GM10266 (cell line): ENCODE measurements around the gene SIK1.
"Not testable (repeated sequence)": the region's sequence is repeated elsewhere in the genome, so short reads cannot be mapped to it uniquely, and the experiment has no call there.

Source experiments
- DNase-seq: peaks from one replicate; pipeline ENCODE4 v3.0.0; 2012; ENCODE audit errors: extremely low spot score
- CTCF ChIP-seq: IDR thresholded peaks from 2 replicates; pipeline ENCODE4 v1.5.1; 2012; ENCODE audit warnings: mild to moderate bottlenecking, low read depth; ENCODE audit not compliant: control insufficient read depth, insufficient read depth; ENCODE audit errors: missing control alignments

SIK1 gene

GRCh38 chr21:43426404-43427241, at the start of gene SIK1:
Gene SIK1, minus strand, starts transcription at chr21:43427131. Its CDS starts 953 bp downstream, at chr21:43426178.
- not testable (repeated sequence) for DNase-seq

DNA sequence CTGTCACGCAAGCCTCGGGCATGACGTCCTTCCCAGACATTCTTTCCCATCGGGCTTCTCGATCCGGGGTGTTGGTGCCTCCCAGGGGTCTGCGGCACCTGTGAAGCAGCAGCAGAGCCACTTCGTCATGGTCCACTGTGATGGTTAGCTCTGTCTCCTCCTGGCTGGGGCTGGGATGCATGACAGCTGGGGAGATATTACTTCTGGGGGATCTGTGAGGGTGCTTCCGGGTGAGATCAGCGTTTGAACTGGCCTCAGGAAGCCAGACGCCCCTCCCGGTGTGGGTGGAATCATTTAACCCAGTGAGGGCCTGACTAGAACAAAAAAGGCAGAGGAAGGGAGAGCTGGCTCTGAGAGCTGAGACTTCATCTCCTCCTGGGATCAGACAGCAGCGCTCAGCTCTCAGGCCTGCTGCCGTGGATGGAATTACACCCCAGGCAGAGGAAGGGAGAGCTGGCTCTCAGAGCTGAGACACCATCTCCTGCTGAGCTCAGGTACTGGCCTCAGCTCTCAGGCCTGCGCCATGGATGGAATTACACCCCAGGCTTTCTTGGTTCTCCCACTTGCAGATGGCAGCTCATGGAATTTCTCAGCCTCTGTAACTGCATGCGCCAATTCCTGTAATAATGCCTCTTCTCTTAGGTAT, 44.8 kb upstream of the SIK1 start:
- not testable (repeated sequence) for DNase-seq

GRCh38 chr21:43469719-43470458, 43.0 kb upstream of the SIK1 start:
- not testable (repeated sequence) for DNase-seq

GRCh38 chr21:43467785-43468184, 40.9 kb upstream of the SIK1 start:
- no peak for DNase-seq
- TF ChIP-seq CTCF: no peak

GRCh38 chr21:43465159-43465558, 38.2 kb upstream of the SIK1 start:
- not testable (repeated sequence) for DNase-seq

GRCh38 chr21:43463498-43464261, 36.7 kb upstream of the SIK1 start:
- not testable (repeated sequence) for DNase-seq

- DNase-seq: not testable (repeated sequence)
These were observed 36.0 kb upstream of the SIK1 start for GRCh38 chr21:43462932-43463331.

DNA sequence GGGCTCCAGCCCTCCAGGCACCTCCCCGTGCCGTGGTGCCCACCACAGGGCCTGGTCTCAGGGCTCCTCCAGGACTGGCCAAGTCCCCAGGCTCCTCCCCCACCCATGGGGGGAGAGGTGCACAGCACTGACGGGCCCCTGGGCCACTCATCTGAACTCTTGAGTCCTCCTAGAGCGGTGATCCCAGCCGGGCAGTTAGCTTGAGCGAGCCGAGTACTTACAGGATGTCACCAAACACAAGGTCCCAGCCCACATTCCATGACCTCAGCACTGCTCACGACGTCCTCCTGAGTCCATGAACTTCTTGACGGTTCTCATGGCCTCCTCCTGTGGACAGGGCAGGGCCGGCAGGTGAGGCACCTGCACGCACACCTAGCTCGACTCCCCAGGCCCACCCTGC, 33.5 kb upstream of the SIK1 start:
- DNase-seq: not testable (repeated sequence)

- not testable (repeated sequence) for DNase-seq
These were observed 32.1 kb upstream of the SIK1 start for GRCh38 chr21:43458995-43459394.

DNA sequence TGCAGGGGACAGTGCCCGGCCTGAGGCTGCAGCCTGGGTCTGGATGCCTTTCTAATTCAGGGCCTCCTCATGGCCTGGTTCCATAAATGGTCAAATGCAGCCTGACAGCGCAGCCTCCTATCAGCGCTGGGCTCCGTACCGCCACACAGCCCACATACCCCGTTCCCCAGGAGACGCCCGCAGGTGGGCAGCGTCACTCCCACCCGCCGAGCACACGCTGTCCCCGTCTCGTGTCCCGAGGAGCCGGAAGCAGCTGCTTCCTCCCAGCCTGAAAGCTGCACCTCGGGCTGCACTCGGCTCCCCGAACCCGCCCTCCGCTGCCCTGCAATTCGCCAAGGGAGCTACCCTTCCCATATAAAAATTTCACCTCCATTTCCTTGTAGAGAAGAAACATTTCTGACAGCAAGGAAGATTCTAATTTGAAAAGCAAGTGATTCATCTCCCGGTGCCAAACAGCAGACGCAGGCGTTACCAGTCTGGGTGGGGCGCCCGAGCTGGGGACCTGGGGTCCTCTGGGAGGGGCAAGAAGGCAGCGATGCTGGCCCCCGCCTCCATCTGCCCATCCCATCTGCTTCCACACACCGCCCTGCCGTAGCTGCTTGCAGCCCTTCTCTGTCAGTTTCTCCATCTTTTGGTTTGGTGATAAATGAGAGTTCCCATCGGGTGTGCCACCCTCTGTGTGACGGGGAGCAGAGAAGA, 29.8 kb upstream of the SIK1 start:
- not testable (repeated sequence) for DNase-seq

DNA sequence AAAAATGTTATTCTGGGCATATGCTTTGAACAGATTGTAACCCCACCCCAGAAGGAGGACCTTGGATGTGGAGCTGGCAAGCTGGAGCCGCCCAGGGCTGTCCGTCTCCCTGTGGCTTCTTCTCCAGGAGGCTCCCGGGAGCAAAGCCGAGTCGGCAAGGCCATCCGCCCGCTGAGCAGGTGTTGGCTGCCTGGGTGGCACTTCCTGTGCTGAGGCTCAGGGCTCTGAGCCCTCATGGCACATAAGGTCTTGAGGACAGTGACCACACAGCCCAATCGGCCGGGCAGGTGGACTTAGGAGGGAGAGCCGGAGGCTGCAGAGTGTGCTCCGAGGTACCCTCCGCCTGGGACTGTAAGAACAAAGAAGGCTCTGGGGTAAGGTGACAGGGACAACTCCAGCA, 28.8 kb upstream of the SIK1 start:
- DNase-seq: not testable (repeated sequence)

DNA sequence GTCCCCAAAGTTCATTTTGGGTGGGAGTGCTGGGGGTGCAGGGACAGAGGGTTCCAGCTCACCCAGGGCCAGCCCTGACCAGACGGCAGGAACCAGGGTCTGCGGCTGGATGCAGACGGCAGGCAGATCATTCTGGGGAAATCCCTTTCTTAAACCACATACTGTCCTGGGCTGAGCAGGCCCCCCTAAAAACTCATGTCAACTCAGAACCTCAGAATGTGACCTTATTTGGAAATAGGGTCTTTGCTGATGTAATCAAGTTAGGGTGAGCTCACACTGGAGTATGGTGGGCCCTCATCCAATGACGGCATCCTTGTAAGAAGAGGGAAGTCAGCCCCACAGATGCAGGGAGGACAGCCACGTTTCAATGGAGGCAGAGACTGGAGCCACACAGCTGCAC, 27.2 kb upstream of the SIK1 start:
- not testable (repeated sequence) for DNase-seq

- not testable (repeated sequence) for DNase-seq
These were observed 24.9 kb upstream of the SIK1 start for GRCh38 chr21:43451850-43452249.

DNA sequence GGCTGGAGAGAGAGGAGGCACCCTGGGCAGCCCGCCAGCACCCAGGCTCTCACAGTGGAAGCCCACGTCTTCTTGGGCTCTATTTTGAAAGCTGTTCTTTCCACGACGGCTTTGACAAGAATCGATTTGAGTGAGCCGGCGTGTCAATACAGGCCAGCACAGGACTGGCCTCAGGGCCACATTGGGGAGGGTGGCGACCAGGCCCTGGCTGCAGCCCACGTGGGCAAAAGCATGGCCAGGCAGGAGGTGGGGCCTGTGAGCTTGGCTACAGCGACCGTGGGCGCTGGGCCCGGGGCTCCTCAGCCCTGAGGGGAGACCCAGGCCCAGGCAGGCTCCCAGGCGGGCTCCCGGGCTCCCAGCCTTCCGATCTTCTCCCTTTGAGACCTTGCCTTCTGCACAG, 23.4 kb upstream of the SIK1 start:
- not testable (repeated sequence) for DNase-seq

DNA sequence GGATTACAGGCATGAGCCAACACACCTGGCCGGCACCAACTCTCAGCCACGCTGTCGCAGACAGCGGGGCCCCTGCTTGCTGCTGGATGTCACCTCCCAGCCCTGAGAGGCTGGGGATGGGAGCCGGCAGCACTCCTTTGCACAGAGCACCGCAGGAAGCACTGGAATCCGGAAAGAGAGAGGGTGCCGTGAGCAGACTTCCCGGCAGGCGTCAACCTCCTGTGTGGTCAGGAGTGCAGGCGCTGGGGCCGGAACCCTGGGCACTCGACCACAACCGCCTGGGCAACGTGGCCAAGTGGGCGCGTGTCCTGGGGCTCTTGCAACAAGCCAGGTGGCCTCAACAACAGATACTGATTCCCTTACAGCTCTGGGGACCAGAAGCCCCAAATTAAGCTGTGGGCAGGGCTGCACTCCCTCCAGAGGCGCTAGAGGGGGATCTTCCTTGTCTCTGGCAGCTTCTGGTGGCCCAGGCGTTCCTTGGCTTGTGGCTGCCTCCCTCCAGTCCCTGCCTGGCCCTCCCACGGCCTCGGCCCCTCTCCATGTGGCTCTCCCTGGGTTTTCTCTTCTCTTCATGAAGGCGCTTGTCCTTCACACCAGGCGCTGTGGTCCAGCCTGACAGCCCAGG, 20.5 kb upstream of the SIK1 start:
- not testable (repeated sequence) for DNase-seq

DNA sequence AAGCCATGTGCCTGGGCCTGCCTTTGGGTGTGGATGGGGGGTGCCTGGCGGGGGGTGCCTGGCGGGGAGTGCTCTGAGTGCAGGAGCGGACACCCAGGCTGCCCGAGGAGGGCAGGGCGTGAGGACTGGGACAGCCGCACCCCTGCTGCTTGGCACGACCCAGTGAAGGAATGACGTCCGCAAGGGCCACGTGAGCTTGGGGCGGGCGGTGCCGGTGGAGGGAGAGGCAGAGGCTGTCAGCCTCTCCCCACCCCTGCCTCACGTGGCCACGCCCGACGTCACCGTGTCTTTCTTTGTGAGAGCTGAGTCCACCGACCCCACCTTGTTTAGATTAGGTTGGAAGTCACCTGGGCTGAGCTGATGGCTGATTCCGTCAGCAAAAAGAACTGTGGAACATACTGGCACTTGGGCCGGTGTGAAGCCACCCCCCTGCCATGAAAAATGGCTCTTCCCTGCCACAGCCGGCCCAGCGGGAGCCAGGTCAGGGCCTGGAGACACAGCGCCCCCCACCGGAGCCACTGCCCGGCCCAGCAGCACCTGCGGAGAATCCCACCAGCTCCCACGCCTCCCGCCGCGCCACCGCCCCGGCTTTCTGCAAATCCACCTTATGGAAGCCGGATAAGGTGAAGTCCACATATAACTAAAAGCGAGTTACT, 19.5 kb upstream of the SIK1 start:
- not testable (repeated sequence) for DNase-seq

DNA sequence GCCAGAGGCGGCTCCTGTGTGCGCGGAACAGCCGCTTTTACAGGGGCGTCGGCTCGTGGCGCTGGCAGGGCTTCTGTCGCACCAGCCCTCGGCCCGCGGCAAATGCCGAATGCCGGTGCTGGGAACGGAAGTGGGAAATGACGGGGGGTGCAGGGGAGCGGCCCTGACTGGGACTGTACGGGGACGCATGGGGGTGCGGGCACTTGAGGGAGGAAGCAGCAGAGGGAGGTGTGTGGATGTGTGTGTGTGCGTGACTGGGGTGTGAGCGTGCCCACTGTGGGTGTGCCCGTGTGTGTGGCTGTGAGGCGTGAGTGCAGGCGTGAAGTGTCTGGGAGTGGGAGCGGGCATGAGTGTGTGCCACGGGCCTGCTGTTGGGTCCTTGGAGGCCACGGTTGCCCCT, 17.6 kb upstream of the SIK1 start:
- DNase-seq: not testable (repeated sequence)

- DNase-seq: not testable (repeated sequence)
These were observed 15.6 kb upstream of the SIK1 start for GRCh38 chr21:43442571-43442970.
